Measurements from ENCODE around the gene AUP1. TPM values are rescaled to one million over a fixed set of nuclear protein-coding genes. Genes with fewer than 3 reads are reported as not detected.

The AUP1 gene
- total RNA-seq, 3 donors from 2014 or later (not counting 1 experiment from before 2014, with no cell fraction given) = 234 to 242 (median 237) TPM

GRCh38 chr2:74536166-74536950 is 6.9 kb upstream of the AUP1 start:
- WGBS (ENCODE audit: insufficient coverage) = 87% methylated on average over 23 of the region's 23 CpGs
- no peak for DNase-seq
- Mint-ChIP-seq H3K4me3 (no peak overlapping the region), H3K9me3 (no peaks in the 10 kb centered on the region), H3K36me3 (no peaks in the 10 kb centered on the region), H3K27ac (no peak overlapping the region), H3K4me1 (peaks cover 7 to 11% of the 10 kb centered on the region in 2 donors), H3K27me3 (ENCODE audit: low read depth in 2 of 2) (peaks cover 21 to 26% of the 10 kb centered on the region in 2 donors)
- Histone ChIP-seq H3K27ac (ENCODE audit: low read length) (no peak overlapping the region), H3K9me3 (ENCODE audit: control insufficient read depth, insufficient read depth, low read length) (no peaks in the 10 kb centered on the region), H3K4me3 (ENCODE audit: low read length) (no peak overlapping the region), H3K27me3 (ENCODE audit: control insufficient read depth, insufficient read depth, low read length) (no peaks in the 10 kb centered on the region), H3K4me1 (ENCODE audit: control insufficient read depth, insufficient read depth, low read length) (peaks cover 12% of the 10 kb centered on the region), H3K36me3 (ENCODE audit: control insufficient read depth, insufficient read depth, low read length) (peaks cover 13% of the 10 kb centered on the region)
- intact Hi-C loops (cut with micrococcal nuclease) = no loop called here
- TF ChIP-seq, protein P1, sequence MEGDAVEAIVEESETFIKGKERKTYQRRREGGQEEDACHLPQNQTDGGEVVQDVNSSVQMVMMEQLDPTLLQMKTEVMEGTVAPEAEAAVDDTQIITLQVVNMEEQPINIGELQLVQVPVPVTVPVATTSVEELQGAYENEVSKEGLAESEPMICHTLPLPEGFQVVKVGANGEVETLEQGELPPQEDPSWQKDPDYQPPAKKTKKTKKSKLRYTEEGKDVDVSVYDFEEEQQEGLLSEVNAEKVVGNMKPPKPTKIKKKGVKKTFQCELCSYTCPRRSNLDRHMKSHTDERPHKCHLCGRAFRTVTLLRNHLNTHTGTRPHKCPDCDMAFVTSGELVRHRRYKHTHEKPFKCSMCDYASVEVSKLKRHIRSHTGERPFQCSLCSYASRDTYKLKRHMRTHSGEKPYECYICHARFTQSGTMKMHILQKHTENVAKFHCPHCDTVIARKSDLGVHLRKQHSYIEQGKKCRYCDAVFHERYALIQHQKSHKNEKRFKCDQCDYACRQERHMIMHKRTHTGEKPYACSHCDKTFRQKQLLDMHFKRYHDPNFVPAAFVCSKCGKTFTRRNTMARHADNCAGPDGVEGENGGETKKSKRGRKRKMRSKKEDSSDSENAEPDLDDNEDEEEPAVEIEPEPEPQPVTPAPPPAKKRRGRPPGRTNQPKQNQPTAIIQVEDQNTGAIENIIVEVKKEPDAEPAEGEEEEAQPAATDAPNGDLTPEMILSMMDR (IDR thresholded peaks at IDR 0.05) = no peak
- ATAC-seq = peak in 1 of 3 donors; percentile 19

DNA sequence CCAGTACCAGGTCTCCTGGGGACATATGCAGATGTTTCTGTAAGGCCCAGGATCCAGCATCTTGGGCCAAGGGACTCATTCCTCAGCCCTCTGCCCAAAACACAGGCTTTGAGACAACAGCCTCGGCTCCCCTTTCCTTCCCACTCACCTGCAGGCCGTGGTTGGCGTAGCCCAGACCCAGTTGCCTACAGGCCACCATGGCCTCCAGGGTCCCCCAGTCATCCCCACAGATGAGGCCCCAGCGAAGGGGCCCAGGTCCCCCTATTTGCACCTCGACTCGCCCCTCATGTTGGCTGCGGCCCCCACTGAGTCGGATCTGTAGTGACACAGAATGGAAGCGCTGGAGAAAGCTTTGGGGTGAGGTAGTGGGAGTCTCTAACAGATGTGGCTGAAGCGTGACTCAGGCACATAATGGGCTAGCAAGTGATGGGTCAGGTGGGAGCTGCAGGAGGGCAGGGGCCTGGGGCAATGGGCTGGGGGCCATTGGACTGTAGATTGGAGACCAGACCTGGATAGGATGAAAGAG is 6.0 kb upstream of the AUP1 start:
- no peaks in the 10 kb centered on the region for H3K9me3 ChIP-seq (ENCODE audit: control insufficient read depth, insufficient read depth, low read length)
- 91% methylated on average over 10 of the region's 10 CpGs for WGBS (ENCODE audit: insufficient coverage)
- no peaks in the 10 kb centered on the region for H3K9me3 Mint-ChIP-seq
- H3K27me3 Mint-ChIP-seq (ENCODE audit: low read depth in 2 of 2) = peaks cover 21 to 26% of the 10 kb centered on the region in 2 donors
- H3K27me3 ChIP-seq (ENCODE audit: control insufficient read depth, insufficient read depth, low read length) = no peaks in the 10 kb centered on the region
- H3K4me3 ChIP-seq (ENCODE audit: low read length) = no peak overlapping the region
- no peak overlapping the region for H3K27ac ChIP-seq (ENCODE audit: low read length)
- peaks cover 21% of the 10 kb centered on the region for H3K4me1 ChIP-seq (ENCODE audit: control insufficient read depth, insufficient read depth, low read length)
- peaks cover 15 to 19% of the 10 kb centered on the region in 2 donors for H3K4me1 Mint-ChIP-seq
- no peak for ATAC-seq
- intact Hi-C loops (cut with micrococcal nuclease) = no loop called here
- no peak overlapping the region for H3K27ac Mint-ChIP-seq
- TF ChIP-seq, protein P1 (IDR thresholded peaks at IDR 0.05) = no peak
- H3K4me3 Mint-ChIP-seq = no peak overlapping the region
- H3K36me3 Mint-ChIP-seq = no peaks in the 10 kb centered on the region
- DNase-seq = no peak
- peaks cover 13% of the 10 kb centered on the region for H3K36me3 ChIP-seq (ENCODE audit: control insufficient read depth, insufficient read depth, low read length)

DNA sequence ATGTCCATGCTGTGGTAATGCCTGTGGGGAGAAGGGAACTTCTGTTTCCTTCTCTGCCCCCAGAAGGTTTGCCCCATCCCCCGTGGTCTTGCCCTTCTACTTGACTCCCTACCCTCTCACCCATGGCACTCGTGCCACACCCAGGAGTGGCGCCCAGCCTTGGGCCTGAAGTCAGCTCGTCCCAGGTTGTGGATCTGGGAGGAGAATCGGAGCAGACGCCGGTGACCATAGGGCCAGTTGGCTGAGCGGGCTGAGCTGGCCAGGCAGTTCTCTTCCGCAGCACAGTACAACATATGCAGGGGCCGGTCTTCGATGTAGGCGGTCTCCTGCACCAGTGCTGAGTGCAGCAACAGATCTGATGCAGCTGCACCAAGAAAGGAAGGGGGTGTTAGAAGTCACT is 4.9 kb upstream of the AUP1 start:
- ATAC-seq (no peak), DNase-seq (no peak)
- 97% methylated on average over 11 of the region's 12 CpGs for WGBS (ENCODE audit: insufficient coverage)
- H3K4me3 Mint-ChIP-seq = no peak overlapping the region
- Histone ChIP-seq H3K36me3 (ENCODE audit: control insufficient read depth, insufficient read depth, low read length) (peaks cover 13% of the 10 kb centered on the region), H3K27me3 (ENCODE audit: control insufficient read depth, insufficient read depth, low read length) (no peaks in the 10 kb centered on the region), H3K9me3 (ENCODE audit: control insufficient read depth, insufficient read depth, low read length) (no peaks in the 10 kb centered on the region), H3K4me1 (ENCODE audit: control insufficient read depth, insufficient read depth, low read length) (peaks cover 20% of the 10 kb centered on the region), H3K4me3 (ENCODE audit: low read length) (no peak overlapping the region), H3K27ac (ENCODE audit: low read length) (no peak overlapping the region)
- TF ChIP-seq, protein P1 (IDR thresholded peaks at IDR 0.05) = no peak
- H3K4me1 Mint-ChIP-seq = peaks cover 17 to 25% of the 10 kb centered on the region in 2 donors
- H3K36me3 Mint-ChIP-seq = no peaks in the 10 kb centered on the region
- no peak overlapping the region for H3K27ac Mint-ChIP-seq
- intact Hi-C loops (cut with micrococcal nuclease) = no loop called here
- H3K9me3 Mint-ChIP-seq = no peaks in the 10 kb centered on the region
- H3K27me3 Mint-ChIP-seq (ENCODE audit: low read depth in 2 of 2) = peaks cover 18 to 26% of the 10 kb centered on the region in 2 donors

All from natural killer cell (primary cell).